Prostate gland (tissue), 2 donors: Measurements from ENCODE around the gene GSTM2.

Source experiments
- POLR2AphosphoS5 ChIP-seq: sonication (generic); formaldehyde crosslinking; IDR thresholded peaks from one replicate; pipeline ENCODE4 v1.6.1; 2017; ENCODE audit warnings: antibody characterized with exemption
- TF ChIP-seq, protein P1 (sequence below), 4 experiments: fragments of 200-600 bp in 2 of 4; fragments of 450-650 bp in 2 of 4; sonication (generic) in 2 of 4; IDR thresholded peaks; 1 replicate in 3 of 4; 2 replicates in 1 of 4; pipeline ENCODE4 v1.5.1; 2016 to 2019; ENCODE audit warnings: antibody characterized with exemption in 4 of 4, mild to moderate bottlenecking in 2 of 4, moderate library complexity in 2 of 4

DNA sequence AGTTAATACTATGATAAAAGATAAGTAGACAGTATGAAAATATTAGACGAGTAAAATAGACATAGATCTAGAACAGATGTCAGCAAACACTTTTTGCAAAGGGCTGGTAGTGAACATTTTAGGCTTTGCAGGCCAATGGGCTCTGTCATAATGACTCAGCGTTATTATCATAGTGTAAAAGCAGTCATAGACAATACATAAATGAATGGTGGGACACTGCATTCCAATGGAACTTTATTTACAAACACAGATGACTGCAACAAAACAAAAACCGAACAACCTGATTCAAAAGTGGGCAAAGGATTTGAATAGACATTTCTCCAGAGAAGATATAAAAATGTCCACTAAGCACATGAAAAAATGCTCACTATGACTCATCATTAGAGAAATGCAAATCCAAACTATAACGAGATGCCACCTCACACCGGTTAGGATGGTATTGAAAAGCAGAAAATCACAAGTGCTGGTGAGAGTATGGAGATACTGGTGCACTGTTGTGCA is 51.5 kb downstream of the GSTM2 start:
- TF ChIP-seq, protein P1, sequence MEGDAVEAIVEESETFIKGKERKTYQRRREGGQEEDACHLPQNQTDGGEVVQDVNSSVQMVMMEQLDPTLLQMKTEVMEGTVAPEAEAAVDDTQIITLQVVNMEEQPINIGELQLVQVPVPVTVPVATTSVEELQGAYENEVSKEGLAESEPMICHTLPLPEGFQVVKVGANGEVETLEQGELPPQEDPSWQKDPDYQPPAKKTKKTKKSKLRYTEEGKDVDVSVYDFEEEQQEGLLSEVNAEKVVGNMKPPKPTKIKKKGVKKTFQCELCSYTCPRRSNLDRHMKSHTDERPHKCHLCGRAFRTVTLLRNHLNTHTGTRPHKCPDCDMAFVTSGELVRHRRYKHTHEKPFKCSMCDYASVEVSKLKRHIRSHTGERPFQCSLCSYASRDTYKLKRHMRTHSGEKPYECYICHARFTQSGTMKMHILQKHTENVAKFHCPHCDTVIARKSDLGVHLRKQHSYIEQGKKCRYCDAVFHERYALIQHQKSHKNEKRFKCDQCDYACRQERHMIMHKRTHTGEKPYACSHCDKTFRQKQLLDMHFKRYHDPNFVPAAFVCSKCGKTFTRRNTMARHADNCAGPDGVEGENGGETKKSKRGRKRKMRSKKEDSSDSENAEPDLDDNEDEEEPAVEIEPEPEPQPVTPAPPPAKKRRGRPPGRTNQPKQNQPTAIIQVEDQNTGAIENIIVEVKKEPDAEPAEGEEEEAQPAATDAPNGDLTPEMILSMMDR (IDR thresholded peaks at IDR 0.05): no peak
- TF ChIP-seq POLR2AphosphoS5: no peak
